Measurements from ENCODE around the gene SPRED3.

The SPRED3 gene

GRCh38 chr19:38373907-38374331, 14.6 kb upstream of the SPRED3 start:
- DNase-seq (ENCODE audit: low read depth in 2 of 2) = no peak

GRCh38 chr19:38374332-38375097, 14.0 kb upstream of the SPRED3 start, which contains the start of gene PSMD8:
TSS of gene PSMD8 (plus strand) at chr19:38374571. CDS start at chr19:38374602, 31 bp downstream.
- peak; percentile 95 to 96 for DNase-seq (ENCODE audit: low read depth in 2 of 2)

DNA sequence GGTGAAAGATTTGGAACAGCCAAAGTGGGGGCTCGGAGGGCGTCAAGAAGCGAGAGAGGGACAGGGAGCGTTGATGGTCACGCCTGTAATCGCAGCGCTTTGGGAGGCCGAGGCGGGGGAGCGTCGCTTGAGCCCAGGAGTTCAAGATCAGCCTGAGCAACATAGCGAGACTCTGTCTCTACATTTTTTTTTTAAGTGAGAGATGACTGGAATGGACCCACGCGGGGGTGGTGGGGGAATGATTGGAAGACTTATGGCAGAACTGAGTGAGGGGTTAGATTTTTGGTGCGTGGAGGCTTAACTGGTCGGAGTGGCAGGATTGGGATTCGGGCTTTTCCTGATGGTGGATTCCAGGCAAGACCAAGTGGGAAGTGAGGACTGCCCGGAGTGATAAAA, 13.4 kb upstream of the SPRED3 start:
- DNase-seq (ENCODE audit: low read depth in 2 of 2) = no peak

DNA sequence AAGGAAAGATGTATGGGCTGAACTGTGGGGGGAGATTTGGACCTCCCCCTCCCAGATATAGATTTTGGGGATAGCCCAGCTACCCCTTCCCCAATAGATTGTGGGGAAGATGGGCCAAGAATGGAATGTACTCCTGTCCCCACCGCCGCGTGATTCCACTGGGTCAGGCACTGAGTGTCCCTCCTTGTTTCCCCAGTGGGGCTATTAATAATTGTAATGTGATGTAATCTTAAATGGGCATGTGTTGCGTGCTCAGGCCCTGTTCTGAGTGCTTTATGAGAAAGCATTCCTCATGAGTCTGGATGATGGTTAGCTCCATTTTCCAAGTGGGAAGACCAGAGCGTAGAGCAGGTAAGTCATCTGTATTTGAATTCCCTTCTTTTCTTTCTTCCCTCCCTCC, 12.7 kb upstream of the SPRED3 start:
- no peak for DNase-seq (ENCODE audit: low read depth in 2 of 2)

- DNase-seq (ENCODE audit: low read depth in 2 of 2) = no peak
Measured at GRCh38 chr19:38376576-38376975, 11.9 kb upstream of the SPRED3 start.

DNA sequence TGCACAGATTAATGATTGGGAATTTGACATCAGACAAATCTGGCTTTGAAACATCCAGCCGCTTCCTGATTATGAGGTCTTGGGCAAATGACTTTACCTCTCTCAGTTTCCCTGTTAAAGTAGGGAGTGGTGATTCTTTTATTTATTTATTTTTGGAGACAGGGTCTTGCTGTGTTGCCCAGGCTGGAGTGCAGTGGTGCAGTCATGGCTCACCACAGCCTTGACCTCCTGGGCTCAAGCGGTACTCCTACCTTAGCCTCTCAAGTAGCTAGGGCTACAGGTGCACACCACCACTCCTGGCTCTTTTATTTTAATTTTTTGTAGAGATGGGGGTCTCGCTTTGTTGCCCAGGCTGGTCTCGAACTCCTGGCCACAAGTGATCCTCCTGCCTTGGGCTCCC, 11.4 kb upstream of the SPRED3 start:
- DNase-seq (ENCODE audit: low read depth in 2 of 2) = no peak

GRCh38 chr19:38378866-38379265, 9.6 kb upstream of the SPRED3 start:
- DNase-seq (ENCODE audit: low read depth in 2 of 2) = no peak

DNA sequence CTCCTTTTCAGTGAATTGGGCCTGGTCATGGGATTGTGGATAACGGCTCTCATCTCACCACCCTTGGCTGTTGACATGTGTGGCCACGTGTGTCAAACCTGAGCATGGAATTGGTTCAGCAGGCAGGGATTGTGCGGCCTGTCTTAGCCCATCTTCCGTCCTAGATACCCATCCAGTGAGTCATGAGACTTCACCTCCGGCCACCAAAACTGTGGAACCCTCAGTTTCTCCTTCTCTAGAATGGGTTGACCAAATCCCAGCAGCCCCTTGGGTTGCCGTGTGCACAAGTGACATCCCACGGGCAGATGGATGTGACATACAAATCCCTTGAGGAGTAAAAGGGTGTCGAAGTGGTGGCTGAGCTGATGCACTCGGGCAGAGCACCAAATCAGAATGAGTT, 7.4 kb upstream of the SPRED3 start:
- no peak for DNase-seq (ENCODE audit: low read depth in 2 of 2)

DNA sequence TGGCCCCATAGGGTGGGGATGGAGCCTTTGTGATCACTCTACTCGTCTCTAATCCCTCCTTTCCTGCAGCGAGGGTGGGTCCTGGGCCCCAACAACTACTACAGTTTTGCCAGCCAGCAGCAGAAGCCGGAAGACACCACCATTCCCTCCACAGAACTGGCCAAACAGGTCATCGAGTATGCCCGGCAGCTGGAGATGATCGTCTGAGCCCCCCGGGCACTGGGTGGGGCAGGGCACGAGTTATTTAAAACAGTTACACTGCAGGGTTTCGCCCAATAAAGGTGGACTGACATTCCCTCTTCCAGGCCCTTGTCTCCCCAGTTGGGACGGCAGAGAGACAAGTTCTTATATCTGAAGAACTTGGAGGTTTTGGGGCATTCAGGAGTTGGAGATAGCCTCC, 5.3 kb upstream of the SPRED3 start:
- DNase-seq (ENCODE audit: low read depth in 2 of 2) = no peak

DNA sequence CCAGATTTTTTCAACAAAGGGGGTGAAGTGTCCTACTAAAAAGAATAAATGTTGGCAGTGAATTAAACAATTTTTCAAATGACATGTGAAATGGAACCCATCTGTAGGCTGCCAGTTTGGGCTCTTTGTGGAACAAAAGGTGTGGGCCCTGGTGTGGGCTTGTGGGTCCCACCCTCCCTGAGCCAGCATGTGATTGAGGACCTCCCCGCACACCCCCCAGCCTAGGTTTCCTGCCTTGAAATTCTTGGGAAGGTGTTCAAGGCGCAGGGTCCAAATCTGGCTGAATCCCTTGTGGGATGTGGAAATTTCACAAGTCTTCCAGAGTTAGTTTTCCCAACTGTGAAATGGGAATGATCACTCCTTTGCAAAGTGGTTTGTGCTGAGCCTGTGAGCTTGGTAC, 4.8 kb upstream of the SPRED3 start:
- no peak for DNase-seq (ENCODE audit: low read depth in 2 of 2)

- no peak for DNase-seq (ENCODE audit: low read depth in 2 of 2)
Measured at GRCh38 chr19:38384209-38385027, 4.1 kb upstream of the SPRED3 start.

- no peak for DNase-seq (ENCODE audit: low read depth in 2 of 2)
Measured at GRCh38 chr19:38385057-38385803, 3.3 kb upstream of the SPRED3 start.

- no peak for DNase-seq (ENCODE audit: low read depth in 2 of 2)
Measured at GRCh38 chr19:38385804-38386257, 2.7 kb upstream of the SPRED3 start.

DNA sequence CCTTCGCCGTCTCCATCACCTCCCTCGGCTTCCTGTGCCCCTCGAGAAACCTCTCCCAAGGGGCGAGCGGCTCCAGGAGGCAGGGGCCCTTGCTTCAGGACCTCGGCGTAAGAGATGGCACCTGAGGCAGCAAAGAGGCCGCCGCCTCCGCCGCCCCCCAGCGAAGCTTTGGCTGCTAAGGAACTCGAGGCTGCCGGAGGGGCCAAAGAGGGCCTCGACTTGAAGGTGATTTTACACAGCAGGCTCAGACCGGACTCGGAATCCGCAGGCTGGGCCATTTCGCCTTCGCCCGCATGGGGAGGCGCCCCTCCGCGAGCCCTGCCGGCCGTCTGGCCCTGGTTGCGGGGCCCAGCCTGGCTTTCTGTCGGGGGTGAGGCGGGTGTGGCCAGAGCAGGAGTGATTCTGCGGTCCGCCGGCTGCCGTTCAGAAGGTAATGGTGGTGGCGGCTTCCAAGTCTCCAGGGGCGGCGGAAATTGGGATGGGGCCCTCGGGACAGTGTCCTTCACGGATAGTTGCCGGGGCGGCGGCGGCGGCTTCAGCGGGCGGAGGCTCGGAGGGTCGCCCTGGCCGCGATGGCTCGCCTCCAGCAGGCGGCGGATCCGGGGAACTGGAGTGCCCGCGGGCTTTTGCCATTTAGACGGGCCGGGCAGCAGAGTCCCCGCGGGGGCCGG, 2.1 kb upstream of the SPRED3 start:
- no peak for DNase-seq (ENCODE audit: low read depth in 2 of 2)

DNA sequence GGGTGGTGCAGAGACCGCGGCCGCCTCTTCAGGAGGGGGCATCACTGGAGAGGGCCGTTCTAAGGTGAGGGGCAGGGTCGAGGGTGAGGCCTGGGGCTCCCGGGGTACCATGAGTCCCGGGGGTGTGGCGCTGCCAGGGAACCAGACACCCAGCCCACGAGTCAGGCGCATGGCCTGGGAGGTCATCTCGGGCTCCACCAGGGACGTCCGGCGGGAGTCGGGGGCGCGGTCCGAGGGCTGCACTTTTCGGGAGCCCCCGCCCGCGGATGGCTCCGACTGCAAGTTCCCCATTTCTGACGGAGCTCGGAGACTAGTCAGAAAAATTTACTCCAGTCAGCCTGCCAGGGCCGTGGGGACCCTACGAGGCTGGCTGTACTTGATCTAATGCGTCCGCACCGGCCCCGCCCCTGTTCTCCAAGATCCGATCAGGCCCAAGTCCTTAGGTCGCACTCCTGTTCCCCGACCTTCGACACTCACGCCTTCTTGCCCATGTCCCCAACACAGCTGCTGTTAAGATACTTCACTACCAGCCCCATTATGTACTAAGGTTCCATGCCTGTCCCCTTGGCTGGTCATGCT, 1.4 kb upstream of the SPRED3 start:
- DNase-seq (ENCODE audit: low read depth in 2 of 2) = no peak

GRCh38 chr19:38387550-38388348, 748 bp upstream of the SPRED3 start, which contains the start of gene GGN:
TSS of gene GGN (minus strand) at chr19:38388034. CDS start at chr19:38387261, 773 bp downstream.
- peak; percentile 71 to 73 for DNase-seq (ENCODE audit: low read depth in 2 of 2)

DNA sequence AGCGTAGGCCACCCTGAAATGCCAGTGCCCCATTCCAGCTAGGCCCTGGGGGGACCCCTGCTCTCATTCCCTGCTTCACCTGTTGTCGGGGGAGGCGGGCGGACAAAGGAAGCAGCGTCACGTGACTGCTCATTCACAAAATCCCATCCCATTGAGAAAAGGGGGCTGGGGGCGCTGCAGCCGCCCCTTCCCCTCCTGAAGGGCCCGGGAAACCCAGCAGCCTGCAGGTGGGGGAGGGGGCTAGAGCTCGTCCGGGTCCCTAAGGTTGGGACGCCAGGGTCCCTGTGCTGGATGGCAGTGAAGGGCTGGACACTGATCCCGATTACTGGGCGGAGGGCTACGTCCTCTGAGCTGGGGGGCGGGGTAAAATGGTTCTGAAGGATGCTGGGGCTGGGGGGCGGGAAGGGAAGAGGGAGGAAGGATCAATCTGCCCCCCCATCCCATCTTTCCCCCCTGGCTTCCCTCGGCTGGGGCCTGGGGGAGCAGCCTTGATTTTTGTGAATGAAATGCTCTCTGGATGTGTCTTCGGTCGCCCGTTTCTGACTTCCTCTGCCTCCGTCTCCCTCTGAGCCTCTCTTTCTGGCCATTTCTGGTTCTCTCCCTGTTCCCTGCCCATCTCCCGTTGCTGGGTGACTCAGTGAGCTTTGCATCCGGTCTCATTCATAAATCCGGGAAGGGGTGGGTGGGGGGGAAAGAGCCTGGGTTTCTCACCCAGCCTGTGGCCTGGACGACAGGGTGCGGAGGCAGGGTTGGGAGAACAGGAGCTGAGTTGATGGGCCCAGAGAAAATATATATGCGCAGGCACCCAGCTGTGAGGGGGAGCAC, 816 bp downstream of the SPRED3 start:
- no peak for DNase-seq (ENCODE audit: low read depth in 2 of 2)

DNA sequence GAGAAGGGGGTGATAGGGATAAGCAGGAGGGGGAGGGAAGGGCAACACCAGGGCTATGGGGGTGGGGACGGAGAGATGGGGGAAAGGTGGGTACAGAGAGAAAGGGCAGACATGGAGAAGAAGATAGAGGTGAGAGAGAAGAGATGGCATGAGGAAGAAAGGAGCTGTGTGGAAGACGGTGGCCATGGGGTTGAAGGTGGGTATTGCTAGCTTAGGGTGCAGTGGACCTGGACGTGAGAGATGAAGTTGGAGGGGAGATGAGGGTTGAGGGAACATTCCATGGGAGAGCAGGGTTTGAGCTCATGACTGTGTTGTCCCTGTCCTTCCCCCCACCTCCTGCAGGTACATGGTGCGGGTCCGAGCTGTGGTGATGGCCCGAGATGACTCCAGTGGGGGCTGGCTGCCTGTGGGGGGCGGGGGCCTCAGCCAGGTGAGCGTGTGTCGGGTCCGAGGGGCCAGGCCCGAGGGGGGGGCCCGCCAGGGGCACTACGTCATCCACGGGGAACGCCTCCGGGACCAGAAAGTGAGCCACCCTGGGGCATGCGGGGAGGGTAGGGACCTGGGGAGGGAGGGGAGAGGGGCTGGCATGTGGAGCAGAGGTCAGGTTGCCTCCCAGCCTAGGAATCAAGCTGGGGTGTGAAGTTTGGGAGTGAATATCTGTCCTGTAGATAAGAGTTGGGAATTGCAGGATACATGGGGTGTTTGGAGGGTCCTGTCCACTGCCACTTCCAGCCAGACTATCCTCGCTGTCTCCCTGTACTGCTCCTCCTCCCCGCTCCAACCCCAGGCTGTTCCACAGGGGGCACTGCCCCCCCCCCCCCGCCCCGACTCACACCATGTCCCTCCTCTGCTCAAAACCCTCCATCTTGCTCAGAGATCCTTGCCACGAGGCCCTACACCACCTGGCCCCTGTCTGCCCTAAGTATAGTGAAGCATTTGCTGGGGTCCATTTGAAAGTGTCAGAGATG, 1.7 kb downstream of the SPRED3 start:
- no peak for DNase-seq (ENCODE audit: low read depth in 2 of 2)

Data from stimulated activated CD4-positive, alpha-beta T cell treated with anti-CD3 and anti-CD28 coated beads, Interleukin-1b, Interleukin-23, amount 100 ng/mL, for 4 hours (primary cell).